Left colon (tissue), 2 donors: ENCODE measurements around the gene SNN. TPM values are rescaled to one million over a fixed set of nuclear protein-coding genes. Genes with fewer than 3 reads are reported as not detected.

Experiments used
- ATAC-seq: fragments of 200-7000 bp; cut with Tn5 transposase; one replicate; pipeline ENCODE4 v1.9.1; 2020; ENCODE audit warnings: mild to moderate bottlenecking, moderate library complexity
- DNase-seq, 2 donors: peaks; one replicate each; pipeline ENCODE4 v3.0.0-alpha.2; 2020
- intact Hi-C, 2 donors: fragments of 100-400 bp; cut with DNase I in 1 of 2; cut with micrococcal nuclease in 1 of 2; formaldehyde crosslinking; loops; one replicate each; pipeline versions ENCODE4 v1.11.2 to v1.14.0; 2022; cut with DNase I, micrococcal nuclease
- total RNA-seq, 2 donors: library from RNA; stranded (reverse); fragmentation: NEBNext Ultra II Directional; extraction: Animal tissue kit (Norgen Biotek cat#: 25700); gene quantifications; one replicate each; pipeline ENCODE4 v1.2.1, GENCODE V29; 2021
- donor health status: DM: no; HTN: no; CAD: no.
- donor health status: DM: yes; HTN: yes; CAD: no.

SNN gene
- total RNA-seq, 2 donors from 2014 or later, result 2.4 to 7.6 TPM

- intact Hi-C loops, result no loop called here
- ATAC-seq (no peak), DNase-seq (no peak)
These were observed 35.8 kb upstream of the SNN start for GRCh38 chr16:11632455-11632939.

- DNase-seq, result no peak
- intact Hi-C loops, result no loop called here
- no peak for ATAC-seq
These were observed 35.1 kb upstream of the SNN start for GRCh38 chr16:11633113-11633512.

- ATAC-seq (no peak), DNase-seq (no peak)
- intact Hi-C loops, result no loop called here
These were observed 33.9 kb upstream of the SNN start for GRCh38 chr16:11634312-11634711.

- intact Hi-C loops, result no loop called here
- DNase-seq (peak; percentile 55 to 78), ATAC-seq (peak; percentile 83)
These were observed 33.1 kb upstream of the SNN start for GRCh38 chr16:11635113-11635652.

- DNase-seq (no peak), ATAC-seq (peak; percentile 36)
- intact Hi-C loops, result no loop called here
These were observed 32.5 kb upstream of the SNN start for GRCh38 chr16:11635679-11636171.

DNA sequence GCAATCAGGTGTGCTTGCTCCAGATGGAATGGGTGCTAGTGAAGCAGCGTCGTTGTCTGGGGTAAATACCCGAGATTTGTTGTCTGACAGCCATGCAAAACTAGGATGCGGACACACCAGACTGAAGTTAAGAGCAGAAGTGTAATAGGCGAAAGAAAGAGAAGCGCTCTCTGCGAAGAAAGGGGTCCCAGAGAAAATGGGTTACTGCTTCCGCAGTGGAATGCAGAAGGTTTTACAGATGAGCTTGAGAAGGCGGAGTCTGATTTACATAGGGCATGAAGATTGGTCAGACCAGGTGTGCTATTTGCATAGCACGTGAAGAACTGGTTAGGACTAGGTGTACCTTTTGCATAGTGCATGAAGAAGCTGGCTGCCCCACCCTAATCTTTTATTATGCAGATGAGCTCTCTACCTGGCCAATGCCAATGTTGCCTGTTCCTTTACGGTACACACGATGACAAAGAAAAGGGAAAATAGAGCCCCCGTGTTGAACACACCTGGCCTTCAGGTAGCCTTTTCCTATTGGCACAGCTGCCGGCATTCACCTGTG is 32.0 kb upstream of the SNN start:
- DNase-seq, result peak in 1 of 2 donors; percentile 73

GRCh38 chr16:11637320-11637719 is 30.9 kb upstream of the SNN start:
- intact Hi-C loops, result no loop called here
- ATAC-seq, result no peak
- no peak for DNase-seq

More for the DNA sequence above, 32.0 kb upstream of the SNN start:
- intact Hi-C loops, result no loop called here
- ATAC-seq, result peak; percentile 88

GRCh38 chr16:11638140-11638539 is 30.1 kb upstream of the SNN start:
- intact Hi-C loops, result no loop called here
- no peak for ATAC-seq
- DNase-seq, result no peak

DNA sequence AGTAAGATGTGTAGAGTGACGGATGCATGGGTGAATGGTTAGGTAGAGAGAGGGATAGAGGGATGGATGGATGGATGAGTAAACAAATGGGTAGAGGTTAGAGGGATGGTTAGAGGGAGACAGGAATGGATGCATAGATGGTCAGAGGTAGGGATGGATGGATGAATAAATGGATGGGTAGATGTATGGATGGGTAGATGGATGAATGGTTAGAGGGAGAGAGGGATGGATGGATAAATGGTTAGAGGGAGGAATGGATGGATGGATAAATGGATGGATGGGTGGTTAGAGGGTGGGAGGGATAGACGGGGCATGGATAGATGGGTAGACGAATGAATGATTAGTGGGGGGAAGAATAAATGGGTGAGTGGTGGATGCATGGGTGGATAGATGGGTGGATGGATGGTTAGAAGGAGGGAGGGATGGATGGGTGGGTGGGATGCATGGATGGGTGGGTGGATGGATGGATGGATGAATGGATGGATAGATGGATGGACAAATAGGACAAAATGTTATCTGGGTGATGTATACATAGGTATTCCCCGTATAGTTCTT is 29.2 kb upstream of the SNN start:
- DNase-seq (no peak), ATAC-seq (no peak)
- intact Hi-C loops, result no loop called here

- intact Hi-C loops, result loop anchor here (5.0 to 10.0 kb wide), 3 partner anchors 108 to 235 kb away; a partner anchor contains a TSS
- ATAC-seq (no peak), DNase-seq (peak in 1 of 2 donors; percentile 70)
These were observed 28.0 kb upstream of the SNN start for GRCh38 chr16:11639925-11640899.

- peak; percentile 63 for ATAC-seq
- DNase-seq, result no peak
- intact Hi-C loops, result loop anchor here (5.0 to 10.0 kb wide), 3 partner anchors 109 to 236 kb away; a partner anchor contains a TSS
These were observed 27.1 kb upstream of the SNN start for GRCh38 chr16:11640987-11641817.

DNA sequence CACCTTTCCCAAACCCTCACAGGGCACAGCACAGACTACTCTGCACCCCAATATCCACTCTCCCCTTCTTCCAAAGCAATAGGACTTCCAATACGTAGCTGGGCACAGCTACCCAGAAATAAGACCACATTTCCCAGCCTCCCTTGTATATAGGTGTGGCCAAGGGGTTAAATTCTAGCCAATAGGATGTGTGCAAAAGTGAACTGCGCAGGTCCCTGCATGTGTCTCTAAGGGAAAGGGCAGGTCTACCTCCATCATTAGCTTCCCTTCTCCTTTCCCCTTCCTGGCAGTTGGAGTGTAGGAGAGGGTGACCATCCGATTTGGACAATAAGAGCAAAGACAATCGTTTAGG is 25.5 kb upstream of the SNN start:
- DNase-seq, result no peak
- peak; percentile 25 for ATAC-seq
- intact Hi-C loops, result loop anchor here (5.0 to 10.0 kb wide), 3 partner anchors 110 to 238 kb away; a partner anchor contains a TSS

DNA sequence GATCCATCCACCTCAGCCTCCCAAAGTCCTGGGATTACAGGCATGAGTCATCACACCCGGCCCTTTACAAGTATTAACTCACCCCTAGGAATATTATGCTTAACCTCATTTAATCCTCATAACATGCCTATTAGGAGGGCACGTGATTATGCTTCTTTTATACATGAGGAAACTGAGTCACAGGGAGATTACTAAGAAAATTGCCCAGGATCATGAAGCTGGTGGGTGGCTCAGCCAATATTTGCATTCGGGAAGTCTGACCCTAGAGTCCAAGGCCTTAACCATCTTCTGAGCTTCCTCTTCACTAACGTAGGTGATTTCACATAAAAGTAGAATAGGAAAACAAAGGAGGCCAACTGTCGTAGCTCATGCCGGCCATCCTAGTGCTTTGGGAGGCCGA is 19.0 kb upstream of the SNN start:
- intact Hi-C loops, result loop anchor here (5.0 to 10.0 kb wide), 3 partner anchors 124 to 244 kb away; a partner anchor contains a TSS
- DNase-seq (no peak), ATAC-seq (no peak)

DNA sequence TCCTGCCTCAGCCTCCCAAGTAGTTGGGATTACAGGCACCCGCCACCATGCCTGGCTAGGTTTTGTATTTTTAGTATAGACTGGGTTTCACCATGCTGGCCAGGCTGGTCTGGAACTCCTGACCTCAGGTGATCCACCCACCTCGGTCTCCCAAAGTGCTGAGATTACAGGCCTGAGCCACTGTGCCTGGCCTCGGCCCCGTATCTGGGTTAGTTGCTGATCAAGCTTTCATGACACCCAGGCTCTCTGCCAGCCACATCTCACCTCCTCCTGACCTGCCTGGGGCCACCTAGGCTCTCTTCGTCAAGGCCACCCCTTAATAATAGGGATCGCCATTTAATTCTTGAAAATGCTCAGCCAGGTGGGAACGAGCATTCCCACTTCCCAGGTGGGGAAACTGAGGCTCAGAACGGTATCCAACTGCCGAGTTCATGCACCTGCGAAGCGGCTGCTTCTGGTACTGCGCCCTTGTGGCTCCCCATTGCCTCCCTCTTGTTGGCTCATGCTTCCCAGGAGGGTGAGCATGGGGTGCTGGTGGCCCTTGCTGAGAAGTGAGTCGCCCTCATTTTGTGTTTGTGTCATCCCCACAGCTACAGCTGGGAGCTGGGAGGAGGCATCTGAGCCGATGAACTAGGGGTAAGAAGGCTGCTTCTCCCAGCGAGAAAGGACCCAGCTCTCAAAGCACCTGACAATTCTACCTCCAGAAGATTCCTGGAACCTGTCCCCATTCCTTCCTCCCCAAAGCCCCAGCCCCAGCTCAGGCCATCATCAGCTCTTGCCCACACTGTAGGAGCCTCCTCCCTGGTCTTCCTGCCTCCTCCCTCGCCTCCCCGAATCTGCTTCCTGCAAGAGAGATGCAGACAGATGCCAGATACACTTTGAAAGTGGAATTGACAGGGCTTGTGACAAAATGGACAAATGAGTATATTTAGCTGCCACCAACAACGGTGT is 17.3 kb upstream of the SNN start:
- DNase-seq, result no peak
- intact Hi-C loops, result no loop called here
- no peak for ATAC-seq

GRCh38 chr16:11651796-11652195 is 16.5 kb upstream of the SNN start:
- ATAC-seq, result no peak
- no peak for DNase-seq
- intact Hi-C loops, result no loop called here

DNA sequence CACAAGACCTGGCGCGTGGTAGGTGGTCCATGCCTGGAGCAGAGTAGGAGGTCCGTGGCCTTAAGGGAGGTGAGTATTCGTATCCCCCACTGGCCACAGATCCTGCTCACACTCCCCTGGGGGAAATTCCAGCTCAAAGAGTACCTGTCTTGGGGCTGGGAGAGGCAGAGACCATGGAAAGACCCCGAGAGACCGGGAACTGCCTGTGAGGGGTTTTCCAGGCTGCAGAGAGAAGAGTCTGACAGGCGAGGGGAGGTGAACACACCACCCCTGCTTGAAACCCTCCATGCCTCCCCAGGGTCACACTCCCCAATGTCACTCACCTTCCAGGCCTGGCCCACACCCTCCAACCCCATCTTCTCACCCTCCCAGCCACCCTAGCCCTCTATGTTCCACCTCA is 12.6 kb upstream of the SNN start:
- DNase-seq, result no peak
- no peak for ATAC-seq
- intact Hi-C loops, result no loop called here

DNA sequence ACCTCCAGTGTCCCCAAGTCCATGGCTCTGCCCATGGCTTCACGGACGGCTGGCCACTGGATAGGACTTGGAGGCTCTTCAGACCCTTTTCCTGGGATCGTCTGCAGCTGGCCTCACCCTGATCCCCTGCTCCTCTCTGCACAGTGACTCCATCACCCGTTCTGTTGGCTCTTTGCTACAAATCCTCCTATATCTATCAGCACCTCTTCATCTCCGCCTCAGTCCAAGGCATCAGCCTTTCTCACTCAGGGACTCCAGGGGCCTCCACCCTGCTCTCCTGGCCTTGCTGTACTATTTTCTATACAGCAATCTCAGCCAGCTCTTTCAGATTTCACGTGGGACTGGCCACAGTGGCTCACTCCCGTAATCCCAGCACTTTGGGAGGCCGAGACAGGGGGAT is 10.7 kb upstream of the SNN start:
- ATAC-seq, result no peak
- no peak for DNase-seq
- intact Hi-C loops, result no loop called here
